GM19240 (cell line): ENCODE results near the gene EPHA1.

Experiments used
- DNase-seq: peaks from one replicate; pipeline ENCODE4 v3.0.0; 2011; ENCODE audit warnings: low spot score; ENCODE audit not compliant: insufficient read length

EPHA1 gene

DNA sequence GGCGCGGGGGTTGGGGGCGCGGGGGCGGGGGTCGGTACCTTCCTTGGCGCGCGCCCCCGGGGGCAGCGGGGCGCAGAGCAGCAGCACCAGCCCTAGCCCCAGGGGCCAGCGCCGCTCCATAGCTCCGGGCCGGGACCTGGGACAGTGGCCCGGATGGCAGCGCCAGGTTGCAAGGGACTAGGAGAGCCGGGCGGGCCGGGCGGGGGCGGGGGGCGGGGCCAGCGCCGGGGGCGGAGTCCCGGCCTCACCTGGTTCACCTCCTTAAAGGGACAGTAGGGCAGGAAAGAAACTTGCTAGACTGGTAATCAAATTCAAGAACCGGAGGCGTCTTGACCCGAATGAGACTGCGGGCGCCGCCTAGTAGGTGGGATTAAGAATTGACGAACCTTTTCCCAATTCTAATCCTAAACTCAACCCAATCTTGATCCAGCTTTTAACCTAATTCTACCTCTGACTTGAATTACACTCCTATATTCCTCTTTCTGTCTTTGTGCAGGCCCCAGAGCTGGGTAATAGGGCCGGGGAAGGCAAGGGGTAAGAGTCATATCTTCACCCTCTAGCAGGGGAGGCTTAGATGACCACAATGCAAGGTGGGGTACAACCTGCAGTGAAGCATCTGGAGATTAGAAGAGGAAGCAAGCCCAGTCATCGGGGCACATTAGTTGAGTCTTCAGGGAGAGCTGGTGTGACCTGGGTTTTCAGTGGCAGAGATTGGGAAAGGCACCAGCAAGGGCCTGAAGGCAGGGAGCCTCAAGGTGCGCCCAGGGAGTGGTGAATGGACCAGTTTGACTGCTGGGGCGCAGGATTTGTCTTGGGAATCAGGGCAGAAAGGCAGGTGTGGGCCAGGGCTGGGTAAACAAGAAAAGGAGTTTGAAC lies at the start of gene EPHA1:
TSS of gene EPHA1 (minus strand) at position 171 of the 876 bp plus-strand sequence. CDS start at position 120, 51 bp downstream.
- no peak for DNase-seq

DNA sequence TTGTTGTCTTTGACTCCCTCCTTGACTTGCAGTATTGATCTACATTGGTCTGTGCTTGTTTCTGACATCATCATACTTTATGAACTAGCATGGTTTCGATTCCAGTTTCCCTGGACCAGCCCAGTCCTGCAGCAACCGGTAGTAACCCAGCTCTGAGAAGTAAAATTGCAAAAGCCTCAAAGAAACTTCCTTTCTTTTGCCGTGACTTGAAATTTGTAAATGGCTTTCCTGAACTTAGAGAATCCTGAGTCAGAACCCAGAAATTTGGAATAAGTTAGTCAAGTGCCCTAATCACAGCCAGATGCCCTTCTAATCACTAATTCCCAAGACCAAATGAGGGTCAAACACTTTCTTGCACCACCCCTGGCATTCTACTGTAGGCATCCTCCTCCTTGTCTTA lies 49.6 kb upstream of the EPHA1 start:
- DNase-seq = no peak

DNA sequence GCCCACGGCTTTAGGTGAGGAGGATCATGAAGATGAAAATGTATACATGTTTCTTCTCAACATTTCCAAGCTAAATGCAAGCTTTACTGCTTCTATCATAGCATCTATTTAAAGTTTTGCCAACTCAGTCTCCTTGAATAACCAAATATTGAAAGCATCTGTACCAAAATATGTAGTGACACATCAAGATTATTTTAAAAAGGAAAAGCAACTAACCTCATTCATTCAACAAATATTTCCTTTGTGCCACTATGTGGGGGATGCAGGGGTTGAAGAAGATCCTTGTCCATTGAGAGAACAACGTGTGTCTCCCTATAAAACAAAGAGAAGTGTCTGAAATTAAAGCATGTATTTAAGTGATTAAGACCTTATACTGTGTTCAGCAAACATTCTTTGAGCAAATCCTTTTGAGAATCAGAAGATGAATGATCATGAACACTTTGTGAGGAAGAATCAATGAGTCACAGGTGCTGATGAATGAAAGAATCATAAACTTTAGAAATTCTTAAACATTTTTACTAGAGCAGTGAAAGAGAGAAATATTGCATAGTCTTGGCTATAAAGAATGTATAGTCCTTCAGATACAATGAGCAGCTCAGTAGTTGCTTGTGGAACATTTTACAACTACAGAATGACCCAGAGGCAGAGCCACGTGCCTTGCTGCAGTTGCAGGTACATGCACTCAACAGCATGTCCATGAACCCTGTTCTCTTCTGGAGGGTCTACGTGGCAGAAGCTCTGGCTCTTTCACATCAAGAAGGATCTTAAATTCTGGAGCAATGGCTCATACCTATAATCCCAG lies 48.5 kb upstream of the EPHA1 start:
- no peak for DNase-seq

DNA sequence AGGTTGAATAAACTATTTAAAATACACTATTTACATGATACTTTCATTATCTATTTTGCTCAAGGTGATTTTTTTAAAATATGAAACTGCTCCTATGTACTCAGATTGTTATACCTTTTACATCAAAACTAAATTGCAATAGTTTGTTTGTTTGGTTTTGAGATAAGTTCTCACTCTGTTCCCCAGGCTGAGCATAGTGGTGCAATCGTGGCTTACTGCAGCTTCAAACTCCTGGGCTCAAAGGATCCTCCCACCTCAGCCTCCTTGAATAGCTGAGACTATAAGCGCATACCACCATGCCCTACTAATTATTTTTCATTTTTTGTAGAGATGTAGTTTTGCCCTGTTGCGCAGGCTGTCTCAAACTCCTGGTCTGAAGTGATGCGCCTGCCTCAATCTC lies 47.3 kb upstream of the EPHA1 start:
- DNase-seq = no peak

DNA sequence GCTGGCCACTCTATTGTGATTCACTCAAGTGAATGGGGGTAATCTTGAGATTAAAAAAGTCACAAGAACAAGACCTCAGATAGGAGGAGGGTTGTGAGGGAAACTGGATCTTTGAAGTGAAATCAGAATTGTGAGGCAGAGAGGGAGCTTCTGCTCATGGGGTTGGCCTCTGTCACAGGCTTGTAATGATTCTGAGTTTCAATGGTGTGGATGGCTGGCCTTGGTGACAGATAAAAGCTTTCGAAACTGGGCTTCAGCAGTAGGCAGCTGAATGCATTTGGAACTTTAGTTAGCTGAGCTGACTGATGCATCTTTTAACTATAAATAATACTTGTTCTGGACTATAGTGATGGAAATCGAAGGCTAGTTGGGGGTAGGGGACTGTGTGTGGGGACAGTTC lies 46.8 kb upstream of the EPHA1 start:
- no peak for DNase-seq

DNA sequence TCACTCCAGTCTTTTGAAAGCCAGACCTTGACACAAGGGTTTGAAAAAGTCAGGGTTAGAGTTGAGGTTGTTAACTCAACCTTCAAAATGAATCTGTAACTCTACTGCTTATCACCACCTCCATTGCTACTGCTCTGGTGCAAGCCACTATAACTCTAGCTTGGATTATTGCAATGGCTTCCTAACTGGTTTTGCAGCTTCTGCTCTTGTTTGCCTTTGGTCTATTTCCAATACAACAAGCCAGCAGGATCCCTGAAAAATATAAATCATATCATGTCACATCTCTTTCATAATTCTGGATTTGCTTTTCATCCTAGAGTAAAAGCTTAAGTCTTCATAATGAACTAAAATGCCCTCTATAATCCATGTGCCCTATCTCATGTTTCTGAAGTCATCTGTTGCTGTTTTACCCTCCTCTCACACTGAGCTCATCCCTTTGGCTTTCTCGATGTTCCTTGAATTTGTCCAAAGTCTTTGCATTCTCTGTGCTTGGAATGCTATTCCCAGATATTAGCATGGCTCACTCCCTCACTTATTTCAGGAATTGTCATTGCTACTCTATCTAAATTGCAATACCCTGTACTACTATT lies 45.5 kb upstream of the EPHA1 start:
- no peak for DNase-seq

DNA sequence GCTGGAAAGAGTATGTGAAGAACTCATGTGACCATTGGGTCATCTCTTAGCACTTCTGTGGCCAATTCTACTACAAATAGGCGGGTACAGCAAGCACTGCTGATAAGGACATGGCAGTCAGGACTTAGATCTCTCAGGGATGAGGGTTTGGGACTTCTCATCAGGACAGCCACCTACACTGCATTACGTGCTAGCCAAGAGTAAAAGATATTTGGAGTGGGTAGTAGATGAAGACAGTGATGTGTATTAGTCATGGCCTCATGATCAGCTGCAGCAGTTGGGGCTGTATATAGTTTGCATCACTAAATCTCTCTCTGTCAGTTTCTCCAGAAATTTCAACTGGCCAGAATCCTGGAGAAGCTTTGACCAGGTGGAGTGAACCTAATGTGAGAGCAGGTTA lies 43.8 kb upstream of the EPHA1 start:
- no peak for DNase-seq

DNA sequence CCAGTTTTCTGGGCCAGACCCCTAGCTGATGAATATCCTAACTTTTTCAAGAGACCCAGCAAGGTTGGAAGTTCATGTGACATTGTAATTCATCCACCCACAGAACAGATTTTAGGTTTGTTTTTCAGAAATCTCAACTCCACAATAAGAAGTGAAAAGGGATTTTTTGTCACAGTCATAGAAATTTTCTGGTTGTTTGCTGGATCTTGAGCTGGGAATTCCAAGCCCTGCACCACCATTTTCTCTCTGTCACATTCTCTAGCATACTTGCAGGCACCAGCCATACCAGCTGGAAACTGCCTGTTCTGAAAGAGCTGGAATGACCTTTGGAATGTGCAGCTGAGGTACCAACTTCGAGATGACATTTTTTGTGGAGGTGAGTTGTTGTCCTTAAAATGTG lies 43.1 kb upstream of the EPHA1 start:
- no peak for DNase-seq

DNA sequence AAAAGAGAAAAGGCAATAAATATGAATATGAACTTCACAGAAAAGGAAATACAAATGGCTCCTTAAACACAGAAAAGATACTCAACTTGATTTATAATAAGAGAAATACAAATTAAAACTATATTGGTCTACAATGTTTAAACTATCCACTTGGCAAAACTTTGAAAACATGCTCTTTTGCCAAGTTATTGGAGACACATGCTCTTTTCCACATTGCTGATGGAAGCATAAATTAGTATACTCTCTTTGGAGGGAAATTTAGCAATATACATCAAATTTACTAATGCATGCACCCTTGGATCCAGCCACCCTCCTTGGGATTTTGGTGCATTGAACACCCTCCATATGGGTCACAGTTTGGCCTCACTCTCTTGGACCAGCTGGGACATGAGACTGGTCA lies 42.5 kb upstream of the EPHA1 start:
- DNase-seq = no peak

DNA sequence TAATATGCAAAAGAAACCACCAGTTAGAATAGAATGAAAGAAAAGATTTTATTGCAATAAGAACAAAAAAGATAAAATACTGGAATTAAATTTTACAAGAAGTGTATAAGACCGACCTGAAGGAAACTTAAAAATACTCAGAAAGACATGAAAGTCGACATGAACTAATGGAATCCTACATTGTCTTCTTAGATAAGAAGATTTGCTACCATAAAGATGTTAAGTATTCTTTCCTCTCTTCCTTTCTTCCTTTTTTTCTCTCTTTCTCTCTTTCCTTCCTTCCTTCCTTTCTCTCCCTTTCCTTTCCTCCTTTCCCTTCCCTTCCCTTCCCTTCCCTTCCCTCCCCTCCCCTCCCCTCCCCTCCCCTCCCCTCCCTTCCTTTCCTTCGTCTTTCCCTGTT lies 41.1 kb upstream of the EPHA1 start:
- no peak for DNase-seq

DNA sequence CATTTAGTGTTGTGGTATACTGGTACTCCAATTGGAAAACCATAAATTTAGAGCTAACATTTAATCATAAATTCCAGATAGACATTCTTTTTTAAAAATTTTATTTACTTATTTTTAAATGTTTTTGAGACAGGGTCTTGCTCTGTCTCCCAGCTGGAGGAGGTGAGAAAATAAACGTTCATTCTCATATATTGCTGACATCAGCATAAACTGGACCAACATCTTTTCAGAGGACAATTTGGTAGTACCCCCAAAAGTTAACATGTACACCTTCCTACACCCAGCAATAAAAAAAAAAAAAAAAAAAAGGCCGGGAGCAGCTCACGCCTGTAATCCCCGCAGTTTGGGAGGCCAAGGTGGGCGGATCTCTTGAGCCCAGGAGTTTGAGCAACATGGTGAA lies 39.8 kb upstream of the EPHA1 start:
- no peak for DNase-seq

DNA sequence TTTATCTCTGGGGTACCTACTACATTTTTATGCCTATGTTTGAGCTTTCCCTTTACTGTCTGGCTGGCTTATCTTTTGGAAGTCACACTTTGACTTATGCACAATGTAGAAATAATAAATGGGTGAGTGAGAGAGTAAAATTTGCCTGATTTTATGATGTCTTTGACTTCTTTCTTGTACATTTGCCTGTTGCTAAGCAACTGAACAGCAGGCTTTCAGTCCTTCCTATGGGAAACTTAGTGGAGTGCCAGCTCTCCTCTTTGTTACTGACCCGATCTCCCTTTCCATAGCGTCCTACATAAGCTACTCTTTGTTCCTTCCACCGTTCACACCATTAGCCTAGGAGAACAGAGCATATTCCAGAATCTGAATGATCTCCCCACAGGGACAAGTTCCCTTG lies 38.8 kb upstream of the EPHA1 start:
- DNase-seq = no peak

DNA sequence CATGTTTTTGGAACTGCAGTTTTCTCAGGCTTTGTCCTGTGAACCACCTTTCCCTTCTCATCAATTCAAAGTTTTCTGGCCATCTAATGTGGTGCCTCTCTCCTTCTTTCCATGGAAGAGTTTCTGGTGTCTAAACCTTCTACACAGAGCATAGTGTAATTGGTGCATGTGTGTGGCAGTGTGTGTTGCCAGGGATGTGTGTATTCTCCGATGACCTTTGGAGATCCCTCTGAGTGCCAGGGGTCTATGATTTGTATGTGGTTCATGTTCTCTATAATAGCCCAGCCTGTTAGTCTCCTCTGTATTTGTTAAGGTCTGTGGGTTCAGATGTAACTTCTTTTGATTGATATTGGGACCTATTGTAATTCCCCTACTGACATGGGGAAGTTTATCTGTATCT lies 36.1 kb upstream of the EPHA1 start:
- no peak for DNase-seq

DNA sequence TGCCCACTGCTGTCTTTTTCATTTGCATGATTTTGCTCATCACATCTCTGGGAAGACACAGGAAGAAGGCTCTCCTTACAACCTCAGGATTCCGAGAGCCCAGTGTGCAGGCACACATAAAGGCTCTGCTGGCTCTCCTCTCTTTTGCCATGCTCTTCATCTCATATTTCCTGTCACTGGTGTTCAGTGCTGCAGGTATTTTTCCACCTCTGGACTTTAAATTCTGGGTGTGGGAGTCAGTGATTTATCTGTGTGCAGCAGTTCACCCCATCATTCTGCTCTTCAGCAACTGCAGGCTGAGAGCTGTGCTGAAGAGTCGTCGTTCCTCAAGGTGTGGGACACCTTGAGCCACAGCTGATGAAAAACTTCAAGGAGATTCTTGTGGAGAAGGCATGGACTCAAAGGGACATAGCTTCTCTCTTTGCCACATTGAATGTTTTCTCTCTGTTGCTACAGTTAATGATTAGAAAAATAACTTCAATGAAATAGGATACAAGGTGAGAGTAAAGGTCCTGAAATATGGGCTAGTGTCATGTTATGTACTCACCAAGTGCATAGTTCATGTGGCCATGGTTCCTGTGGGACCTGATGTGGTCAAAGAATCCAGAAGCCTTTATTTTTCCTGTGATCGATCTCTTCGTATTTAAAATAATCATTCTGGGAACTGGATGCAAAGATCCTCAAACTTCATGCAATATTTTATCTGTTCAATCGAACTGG lies 35.6 kb upstream of the EPHA1 start:
- DNase-seq = no peak

DNA sequence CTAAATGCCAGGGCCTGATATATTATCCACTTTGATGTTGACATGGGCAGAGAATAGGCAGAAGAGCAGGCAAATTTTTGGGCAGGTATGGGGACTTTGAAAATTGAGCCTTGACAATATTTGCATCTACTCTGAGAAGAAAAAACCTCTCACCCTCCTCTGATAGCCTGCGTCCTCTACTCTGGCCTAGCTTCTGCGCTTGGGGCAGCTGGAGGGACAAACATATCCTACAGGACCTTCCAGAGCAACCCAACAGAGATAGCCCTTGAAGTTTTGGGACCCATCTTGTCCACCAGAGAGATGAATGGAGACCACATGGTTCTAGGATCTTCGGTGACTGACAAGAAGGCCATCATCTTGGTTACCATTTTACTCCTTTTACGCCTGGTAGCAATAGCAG lies 34.5 kb upstream of the EPHA1 start, which contains the start of gene TAS2R60:
TSS of gene TAS2R60 (plus strand) at position 301 of the 400 bp plus-strand sequence. CDS start at position 301, 0 bp downstream.
- no peak for DNase-seq

DNA sequence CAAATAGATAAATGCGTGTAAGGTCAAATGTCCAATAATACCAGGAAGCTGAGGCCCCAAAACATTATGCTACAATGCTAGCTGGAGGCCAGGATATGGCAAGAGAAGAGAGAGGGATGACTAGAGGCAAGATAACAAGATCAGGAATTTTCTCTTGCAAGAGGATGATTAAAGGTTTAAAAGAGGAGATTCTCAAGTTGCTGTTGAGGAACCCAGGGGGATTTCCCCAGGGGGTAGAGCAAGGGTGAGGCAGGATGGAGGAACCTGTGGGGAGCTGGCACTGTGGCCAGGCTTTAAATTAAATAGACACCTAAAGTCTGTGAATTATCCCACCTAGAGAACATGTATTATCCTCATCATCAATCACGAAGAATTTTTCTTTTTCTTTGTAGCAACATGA lies 31.2 kb upstream of the EPHA1 start:
- DNase-seq = no peak

DNA sequence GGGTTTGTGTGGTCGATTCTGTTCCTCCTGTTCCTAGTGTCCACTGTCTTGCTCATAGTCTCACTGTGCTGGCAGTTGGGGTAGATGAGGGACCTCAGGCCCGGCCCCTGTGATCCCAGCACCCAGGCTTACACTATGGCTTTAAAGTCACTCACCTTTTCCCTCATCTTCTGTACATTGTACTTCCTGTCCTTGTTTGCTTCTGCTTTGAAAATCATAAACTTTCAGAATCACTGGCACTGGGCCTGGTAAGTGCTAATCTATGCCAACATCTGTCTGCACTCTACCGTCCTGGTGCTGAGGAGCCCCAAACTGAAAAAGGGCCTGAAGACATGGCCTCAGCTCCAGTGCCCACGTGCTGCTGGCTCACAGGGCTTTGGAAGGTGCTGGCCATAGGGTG lies 28.9 kb upstream of the EPHA1 start:
- no peak for DNase-seq

DNA sequence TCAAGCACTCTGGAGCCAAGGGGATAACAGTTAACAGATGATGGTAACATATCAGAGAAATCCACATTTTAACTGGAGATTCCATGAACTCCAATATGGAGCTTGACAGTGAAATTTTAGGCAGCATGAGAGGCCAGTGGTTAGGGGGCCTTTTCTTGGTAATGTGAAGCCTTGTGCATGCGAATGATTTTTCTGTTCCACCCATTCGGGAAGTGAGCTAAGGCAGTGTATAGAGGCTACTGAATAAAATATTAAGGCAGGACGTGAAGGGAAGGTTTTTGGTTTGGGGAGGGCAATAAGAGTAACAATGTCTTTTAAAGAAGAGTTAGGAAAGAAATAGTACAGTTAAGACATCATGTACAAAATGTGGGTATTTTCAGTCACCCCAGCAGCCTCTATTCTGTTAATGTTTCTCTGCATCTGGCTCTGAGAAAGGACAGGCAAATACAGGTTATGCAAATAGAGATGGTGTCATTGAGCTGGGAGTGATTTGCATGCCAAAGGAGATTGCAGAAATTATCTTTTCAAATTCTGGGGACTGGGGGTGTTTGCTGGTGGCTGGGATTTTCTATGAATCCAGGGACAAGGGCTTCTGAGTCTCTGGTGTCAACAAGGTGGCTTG lies 27.8 kb upstream of the EPHA1 start:
- no peak for DNase-seq

DNA sequence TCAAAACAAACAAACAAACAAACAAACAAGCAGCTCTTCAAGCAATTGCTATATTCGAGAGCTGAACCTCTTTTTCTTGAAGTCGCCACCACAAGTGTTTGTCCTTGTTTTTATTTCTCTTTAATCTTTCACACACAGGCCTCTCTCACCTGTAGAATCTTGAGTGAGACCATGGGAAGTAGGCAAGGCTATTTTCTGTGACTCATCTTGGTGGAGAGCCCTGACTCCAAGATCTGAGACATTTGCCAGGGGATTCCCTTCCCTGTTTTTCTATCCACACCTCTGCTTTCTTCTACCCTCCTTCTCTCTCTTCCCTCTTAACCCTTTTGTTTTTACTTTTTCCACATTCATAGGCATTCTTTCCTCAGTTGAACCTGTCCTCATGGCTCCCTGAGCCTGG lies 26.6 kb upstream of the EPHA1 start:
- DNase-seq = no peak

DNA sequence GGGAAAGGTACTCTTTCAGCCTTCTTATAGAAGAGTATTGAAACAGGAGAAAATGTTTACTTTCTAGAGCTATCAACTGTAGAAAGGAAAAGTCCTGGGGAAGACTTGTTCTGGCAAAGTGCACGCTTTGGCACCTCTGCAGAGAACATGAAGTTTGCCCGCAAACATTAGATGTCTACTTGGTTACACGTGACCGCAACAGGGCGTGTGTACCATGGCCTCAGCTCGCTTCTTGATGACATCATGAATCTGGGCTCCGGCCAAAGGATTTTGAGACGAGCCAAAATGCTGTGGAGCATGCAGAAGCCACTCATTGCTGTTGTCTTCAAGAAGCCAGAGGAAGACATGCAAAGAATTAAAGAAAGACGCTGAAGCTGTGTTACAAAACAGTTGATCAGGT lies 26.0 kb upstream of the EPHA1 start:
- DNase-seq = no peak

DNA sequence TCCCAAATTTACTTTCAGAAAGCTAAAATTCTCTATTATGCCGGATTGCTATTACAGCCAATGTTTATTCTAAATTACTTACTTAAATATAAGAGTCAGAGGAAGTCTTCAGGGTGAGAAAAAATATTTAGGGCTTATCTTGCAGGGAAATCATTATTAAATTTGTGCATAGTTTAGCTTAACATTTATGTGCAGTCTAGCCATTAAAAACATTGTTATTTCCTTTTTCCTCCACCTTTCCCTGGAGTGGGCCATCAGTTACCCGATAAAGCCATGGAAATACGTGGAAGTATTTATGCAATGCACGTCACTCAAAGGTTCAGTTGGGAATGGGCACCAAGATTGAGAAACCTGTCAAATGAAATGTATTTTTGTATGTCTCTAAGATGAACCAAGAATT lies 25.1 kb upstream of the EPHA1 start:
- no peak for DNase-seq
